Caco-2 (cell line): ENCODE data around the gene NFIC. TPM values are rescaled to one million over a fixed set of nuclear protein-coding genes. Genes with fewer than 3 reads are reported as not detected.

Experiments
- BruUV-seq: library from RNA; stranded (reverse); fragments of 400-500 nt; replicated peaks from 2 replicates; lab custom pipeline; 2021; lab: Mats Ljungman, UMichigan
- CTCF ChIA-PET: fragments of 300-600 bp; sonication (Branson Sonifier 250); formaldehyde crosslinking; loops from one replicate; lab custom pipeline; 2022; ENCODE audit warnings: antibody characterized with exemption; lab: Charles Lee
- POLR2A ChIA-PET: fragments of 300-600 bp; sonication (Branson Sonifier 250); formaldehyde crosslinking; loops from one replicate; lab custom pipeline; 2022; ENCODE audit warnings: antibody characterized with exemption; lab: Charles Lee
- DNase-seq, 2 experiments: peaks; one replicate each; pipeline versions ENCODE4 v3.0.0 to v3.0.0-alpha.2; 2020 to 2022
- H3K27me3 ChIP-seq: replicated peaks from 2 replicates; pipeline ENCODE4 v1.6.0; 2011; ENCODE audit warnings: low read length; ENCODE audit not compliant: control insufficient read depth, insufficient read depth
- H3K36me3 ChIP-seq: 2 replicates; pipeline ENCODE4 v1.5.1; 2011; ENCODE audit warnings: low read length; ENCODE audit not compliant: control insufficient read depth, insufficient read depth
- H3K4me1 ChIP-seq: fragments of 250-450 bp; sonication (Bioruptor Pico); 2 replicates; pipeline ENCODE4 v1.5.1; 2020; ENCODE audit warnings: mild to moderate bottlenecking
- H3K4me3 ChIP-seq: 2 replicates; pipeline ENCODE4 v1.5.1; 2011; ENCODE audit warnings: low read depth, mild to moderate bottlenecking, control low read depth, low read length
- H3K9me3 ChIP-seq: fragments of 250-450 bp; sonication (Bioruptor Pico); 2 replicates; pipeline ENCODE4 v1.5.1; 2020; ENCODE audit warnings: mild to moderate bottlenecking, moderate library complexity
- H3K27ac Mint-ChIP-seq: one replicate; pipeline ENCODE4 v1.8.0; 2022; ENCODE audit warnings: mixed read lengths; ENCODE audit not compliant: unreplicated experiment
- H3K27me3 Mint-ChIP-seq: one replicate; pipeline ENCODE4 v1.8.0; 2022; ENCODE audit warnings: mixed read lengths; ENCODE audit not compliant: insufficient read depth, unreplicated experiment
- H3K36me3 Mint-ChIP-seq: one replicate; pipeline ENCODE4 v1.8.0; 2022; ENCODE audit warnings: mild to moderate bottlenecking, mixed read lengths; ENCODE audit not compliant: insufficient read depth, unreplicated experiment
- H3K4me1 Mint-ChIP-seq: one replicate; pipeline ENCODE4 v1.8.0; 2022; ENCODE audit warnings: low read depth, mixed read lengths; ENCODE audit not compliant: unreplicated experiment
- H3K4me3 Mint-ChIP-seq: one replicate; pipeline ENCODE4 v1.8.0; 2022; ENCODE audit warnings: mild to moderate bottlenecking, moderate library complexity, mixed read lengths; ENCODE audit not compliant: unreplicated experiment
- H3K9me3 Mint-ChIP-seq: one replicate; pipeline ENCODE4 v1.8.0; 2022; ENCODE audit warnings: mixed read lengths; ENCODE audit not compliant: unreplicated experiment
- CTCF ChIP-seq, 2 experiments: fragments of 200-600 bp in 1 of 2; IDR thresholded peaks; 1 replicate in 1 of 2; 2 replicates in 1 of 2; pipeline versions ENCODE4 v1.5.1 to v1.8.0; 2011 to 2022; ENCODE audit warnings: antibody characterized with exemption in 1 of 2, control low read depth in 1 of 2, inconsistent platforms in 1 of 2, low read depth in 1 of 2, low read length in 1 of 2, mild to moderate bottlenecking in 1 of 2, moderate library complexity in 1 of 2; ENCODE audit not compliant: insufficient read depth in 1 of 2, severe bottlenecking in 1 of 2, unreplicated experiment in 1 of 2
- intact Hi-C: fragments of 100-400 bp; cut with micrococcal nuclease; formaldehyde crosslinking; loops from one replicate; pipeline ENCODE4 v1.10.0; 2022; ENCODE audit not compliant: unreplicated experiment
- total RNA-seq: library from RNA; stranded (reverse); gene quantifications from 2 replicates; pipeline ENCODE4 v1.2.3, GENCODE V29; 2022

The NFIC gene
- total RNA-seq, 1 experiment from 2014 or later, result 5.1 TPM

- H3K4me1 ChIP-seq, result no peaks in the 10 kb centered on the region
- no peaks in the 10 kb centered on the region for H3K9me3 Mint-ChIP-seq
Measured at GRCh38 chr19:3370214-3370720, 3.9 kb downstream of the NFIC start.

GRCh38 chr19:3370728-3371591 lies 4.6 kb downstream of the NFIC start:
- Histone ChIP-seq H3K27me3 (no peaks in the 10 kb centered on the region), H3K36me3 (no peaks in the 10 kb centered on the region), H3K9me3 (no peaks in the 10 kb centered on the region), H3K4me1 (no peaks in the 10 kb centered on the region), H3K4me3 (no peak overlapping the region)
- H3K4me3 Mint-ChIP-seq, result no peak overlapping the region
- no TSS peak for BruUV-seq
- no peak for TF ChIP-seq CTCF (IDR thresholded peaks at IDR 0.05; ENCODE audit: insufficient read depth in 1 of 2, low read depth in 1 of 2, low read length in 1 of 2, severe bottlenecking in 1 of 2, unreplicated experiment in 1 of 2)
- intact Hi-C loops, result no loop called here
- no peaks in the 10 kb centered on the region for H3K9me3 Mint-ChIP-seq
- no peak for DNase-seq
- peaks cover 6% of the 10 kb centered on the region for H3K4me1 Mint-ChIP-seq
- ChIA-PET CTCF (no interaction called here), POLR2A (no interaction called here)
- H3K36me3 Mint-ChIP-seq, result no peaks in the 10 kb centered on the region
- peaks cover 22% of the 10 kb centered on the region for H3K27me3 Mint-ChIP-seq
- no peak overlapping the region for H3K27ac Mint-ChIP-seq

More at GRCh38 chr19:3370214-3370720, 3.9 kb downstream of the NFIC start:
- Mint-ChIP-seq H3K36me3 (no peaks in the 10 kb centered on the region), H3K4me1 (peaks cover 6% of the 10 kb centered on the region), H3K27ac (no peak overlapping the region), H3K4me3 (no peak overlapping the region), H3K27me3 (peaks cover 26% of the 10 kb centered on the region)
- no TSS peak for BruUV-seq
- H3K4me3 ChIP-seq, result no peak overlapping the region
- DNase-seq, result no peak
- H3K27me3 ChIP-seq, result peaks cover 2% of the 10 kb centered on the region
- ChIA-PET CTCF (no interaction called here), POLR2A (no interaction called here)
- no peaks in the 10 kb centered on the region for H3K9me3 ChIP-seq
- intact Hi-C loops, result no loop called here
- no peak for TF ChIP-seq CTCF (IDR thresholded peaks at IDR 0.05; ENCODE audit: insufficient read depth in 1 of 2, low read depth in 1 of 2, low read length in 1 of 2, severe bottlenecking in 1 of 2, unreplicated experiment in 1 of 2)
- no peaks in the 10 kb centered on the region for H3K36me3 ChIP-seq

- intact Hi-C loops, result no loop called here
- Histone ChIP-seq H3K27me3 (no peaks in the 10 kb centered on the region), H3K4me3 (no peak overlapping the region), H3K36me3 (no peaks in the 10 kb centered on the region), H3K9me3 (no peaks in the 10 kb centered on the region), H3K4me1 (no peaks in the 10 kb centered on the region)
- H3K4me3 Mint-ChIP-seq, result no peak overlapping the region
- ChIA-PET POLR2A (interaction anchor here (0.5 kb wide), 1 partner anchor 76 kb away, joined by 7 read pairs; no protein-coding TSS in a partner anchor), CTCF (no interaction called here)
- DNase-seq, result no peak
- H3K36me3 Mint-ChIP-seq, result no peaks in the 10 kb centered on the region
- no peak overlapping the region for H3K27ac Mint-ChIP-seq
- BruUV-seq, result no TSS peak
- H3K4me1 Mint-ChIP-seq, result peaks cover 6% of the 10 kb centered on the region
- no peaks in the 10 kb centered on the region for H3K9me3 Mint-ChIP-seq
- TF ChIP-seq CTCF (IDR thresholded peaks at IDR 0.05; ENCODE audit: insufficient read depth in 1 of 2, low read depth in 1 of 2, low read length in 1 of 2, severe bottlenecking in 1 of 2, unreplicated experiment in 1 of 2), result no peak
- H3K27me3 Mint-ChIP-seq, result peaks cover 18% of the 10 kb centered on the region
Measured at GRCh38 chr19:3372413-3372812, 6.0 kb downstream of the NFIC start.
